Measurements from ENCODE around the gene THYN1.
A peak's percentile ranks its signal among the peaks of the same experiment; 100 is the strongest.

Gene THYN1

GRCh38 chr11:134229126-134229790 is 23.9 kb downstream of the THYN1 start:
- ATAC-seq (ENCODE audit: low read depth): no peak
- no peak overlapping the region for H3K27ac Mint-ChIP-seq
- H3K9me3 Mint-ChIP-seq: no peaks in the 10 kb centered on the region
- peaks cover 11% of the 10 kb centered on the region for H3K27me3 Mint-ChIP-seq
- H3K36me3 Mint-ChIP-seq: peaks cover 2% of the 10 kb centered on the region
- peaks cover 38% of the 10 kb centered on the region for H3K4me1 Mint-ChIP-seq
- H3K4me3 Mint-ChIP-seq: peak overlapping the region; percentile 43
- no peak for DNase-seq (ENCODE audit: low spot score in 2 of 2)

- peak; percentile 64 for ATAC-seq (ENCODE audit: low read depth)
- Mint-ChIP-seq H3K4me3 (peak overlapping the region; percentile 32), H3K27ac (no peak overlapping the region), H3K4me1 (peaks cover 38% of the 10 kb centered on the region), H3K36me3 (peaks cover 2% of the 10 kb centered on the region), H3K9me3 (no peaks in the 10 kb centered on the region), H3K27me3 (peaks cover 11% of the 10 kb centered on the region)
- DNase-seq (ENCODE audit: low spot score in 2 of 2): peak; percentile 29 to 68
Measured at GRCh38 chr11:134228625-134229024, 24.5 kb downstream of the THYN1 start.

- Mint-ChIP-seq H3K4me3 (no peak overlapping the region), H3K9me3 (no peaks in the 10 kb centered on the region)
- DNase-seq (ENCODE audit: low spot score in 2 of 2): no peak
Measured at GRCh38 chr11:134226806-134227325, 26.3 kb downstream of the THYN1 start.

GRCh38 chr11:134224710-134225664 is 28.2 kb downstream of the THYN1 start:
- Mint-ChIP-seq H3K27me3 (peaks cover 8% of the 10 kb centered on the region), H3K27ac (peak overlapping the region; percentile 98), H3K4me3 (peak overlapping the region; percentile 86), H3K4me1 (peaks cover 38% of the 10 kb centered on the region), H3K9me3 (no peaks in the 10 kb centered on the region), H3K36me3 (peaks cover 4% of the 10 kb centered on the region)
- DNase-seq (ENCODE audit: low spot score in 2 of 2) (peak in 1 of 2 donors; percentile 37), ATAC-seq (ENCODE audit: low read depth) (no peak)

More at GRCh38 chr11:134226806-134227325, 26.3 kb downstream of the THYN1 start:
- Mint-ChIP-seq H3K36me3 (peaks cover 2% of the 10 kb centered on the region), H3K27ac (no peak overlapping the region), H3K27me3 (peaks cover 11% of the 10 kb centered on the region), H3K4me1 (peaks cover 44% of the 10 kb centered on the region)
- no peak for ATAC-seq (ENCODE audit: low read depth)

- peak; percentile 78 for ATAC-seq (ENCODE audit: low read depth)
- H3K27ac Mint-ChIP-seq: peak within 1 kb of the TSS; percentile 98
- peak; percentile 85 to 92 for DNase-seq (ENCODE audit: low spot score in 2 of 2)
- peaks cover 32% of the 10 kb centered on the region for H3K4me1 Mint-ChIP-seq
- peak within 1 kb of the TSS; percentile 93 for H3K4me3 Mint-ChIP-seq
- H3K9me3 Mint-ChIP-seq: no peaks in the 10 kb centered on the region
- peaks cover 4% of the 10 kb centered on the region for H3K27me3 Mint-ChIP-seq
- peaks cover 5% of the 10 kb centered on the region for H3K36me3 Mint-ChIP-seq
Measured at GRCh38 chr11:134223836-134224709, 29.1 kb downstream of the THYN1 start, which contains the start of the genes NCAPD3 and VPS26B. Gene NCAPD3 (minus strand): TSS chr11:134223967. CDS start chr11:134223926, 41 bp downstream. Gene VPS26B (plus strand): TSS chr11:134224671. CDS start chr11:134225123, 452 bp downstream.

- DNase-seq (ENCODE audit: low spot score in 2 of 2): no peak
- peaks cover 33% of the 10 kb centered on the region for H3K4me1 Mint-ChIP-seq
Measured at GRCh38 chr11:134223121-134223520, 30.0 kb downstream of the THYN1 start.

GRCh38 chr11:134216816-134217215 is 36.3 kb downstream of the THYN1 start:
- peaks cover 27% of the 10 kb centered on the region for H3K36me3 Mint-ChIP-seq
- H3K4me1 Mint-ChIP-seq: peaks cover 8% of the 10 kb centered on the region
- H3K27me3 Mint-ChIP-seq: no peaks in the 10 kb centered on the region
- H3K4me3 Mint-ChIP-seq: no peak overlapping the region
- DNase-seq (ENCODE audit: low spot score in 2 of 2): no peak
- H3K9me3 Mint-ChIP-seq: no peaks in the 10 kb centered on the region
- H3K27ac Mint-ChIP-seq: no peak overlapping the region
- ATAC-seq (ENCODE audit: low read depth): no peak

More at GRCh38 chr11:134223121-134223520, 30.0 kb downstream of the THYN1 start:
- no peaks in the 10 kb centered on the region for H3K9me3 Mint-ChIP-seq
- H3K27ac Mint-ChIP-seq: peak overlapping the region; percentile 98
- H3K36me3 Mint-ChIP-seq: peaks cover 14% of the 10 kb centered on the region
- H3K4me3 Mint-ChIP-seq: peak overlapping the region; percentile 93
- peaks cover 4% of the 10 kb centered on the region for H3K27me3 Mint-ChIP-seq
- no peak for ATAC-seq (ENCODE audit: low read depth)

- ATAC-seq (ENCODE audit: low read depth) (no peak), DNase-seq (ENCODE audit: low spot score in 2 of 2) (no peak)
- Mint-ChIP-seq H3K27ac (no peak overlapping the region), H3K4me1 (peaks cover 8% of the 10 kb centered on the region), H3K27me3 (no peaks in the 10 kb centered on the region), H3K9me3 (no peaks in the 10 kb centered on the region), H3K36me3 (peaks cover 32% of the 10 kb centered on the region), H3K4me3 (no peak overlapping the region)
Measured at GRCh38 chr11:134215836-134216235, 37.3 kb downstream of the THYN1 start.

GRCh38 chr11:134207538-134208239 is 45.5 kb downstream of the THYN1 start:
- no peaks in the 10 kb centered on the region for H3K9me3 Mint-ChIP-seq
- no peaks in the 10 kb centered on the region for H3K4me1 Mint-ChIP-seq
- ATAC-seq (ENCODE audit: low read depth): no peak
- no peaks in the 10 kb centered on the region for H3K27me3 Mint-ChIP-seq
- DNase-seq (ENCODE audit: low spot score in 2 of 2): peak; percentile 53 to 58
- H3K27ac Mint-ChIP-seq: no peak overlapping the region
- peaks cover 33% of the 10 kb centered on the region for H3K36me3 Mint-ChIP-seq
- no peak overlapping the region for H3K4me3 Mint-ChIP-seq

GRCh38 chr11:134206185-134206584 is 47.0 kb downstream of the THYN1 start:
- H3K4me1 Mint-ChIP-seq: no peaks in the 10 kb centered on the region
- DNase-seq (ENCODE audit: low spot score in 2 of 2) (no peak), ATAC-seq (ENCODE audit: low read depth) (no peak)
- H3K27ac Mint-ChIP-seq: peak overlapping the region; percentile 25
- H3K36me3 Mint-ChIP-seq: peaks cover 26% of the 10 kb centered on the region
- no peaks in the 10 kb centered on the region for H3K27me3 Mint-ChIP-seq
- no peaks in the 10 kb centered on the region for H3K9me3 Mint-ChIP-seq
- no peak overlapping the region for H3K4me3 Mint-ChIP-seq

GRCh38 chr11:134205729-134206128 is 47.4 kb downstream of the THYN1 start:
- ATAC-seq (ENCODE audit: low read depth) (no peak), DNase-seq (ENCODE audit: low spot score in 2 of 2) (no peak)
- H3K27me3 Mint-ChIP-seq: no peaks in the 10 kb centered on the region
- peaks cover 26% of the 10 kb centered on the region for H3K36me3 Mint-ChIP-seq
- H3K27ac Mint-ChIP-seq: peak overlapping the region; percentile 25
- no peaks in the 10 kb centered on the region for H3K4me1 Mint-ChIP-seq
- H3K9me3 Mint-ChIP-seq: no peaks in the 10 kb centered on the region
- H3K4me3 Mint-ChIP-seq: no peak overlapping the region

GRCh38 chr11:134202661-134203060 is 50.5 kb downstream of the THYN1 start:
- Mint-ChIP-seq H3K27ac (no peak overlapping the region), H3K36me3 (peaks cover 33% of the 10 kb centered on the region), H3K4me3 (no peak overlapping the region), H3K9me3 (no peaks in the 10 kb centered on the region), H3K4me1 (no peaks in the 10 kb centered on the region), H3K27me3 (no peaks in the 10 kb centered on the region)
- no peak for ATAC-seq (ENCODE audit: low read depth)
- DNase-seq (ENCODE audit: low spot score in 2 of 2): no peak

- no peak for DNase-seq (ENCODE audit: low spot score in 2 of 2)
- no peaks in the 10 kb centered on the region for H3K9me3 Mint-ChIP-seq
- peaks cover 40% of the 10 kb centered on the region for H3K36me3 Mint-ChIP-seq
- H3K4me1 Mint-ChIP-seq: no peaks in the 10 kb centered on the region
- H3K4me3 Mint-ChIP-seq: no peak overlapping the region
- ATAC-seq (ENCODE audit: low read depth): no peak
- no peaks in the 10 kb centered on the region for H3K27me3 Mint-ChIP-seq
- no peak overlapping the region for H3K27ac Mint-ChIP-seq
Measured at GRCh38 chr11:134200688-134201087, 52.5 kb downstream of the THYN1 start.

All from memory B cell (primary cell).